AG09319 (cell line): ENCODE measurements around the gene PREX1.

Experiments used
- DNase-seq: peaks from one replicate; pipeline ENCODE4 v3.0.0-alpha.2; 2010; ENCODE audit warnings: low read depth; ENCODE audit errors: extremely low read depth
- TF ChIP-seq, protein P1 (sequence below): IDR thresholded peaks from 2 replicates; pipeline ENCODE4 v1.5.1; 2011; ENCODE audit warnings: low read depth, mild to moderate bottlenecking, inconsistent platforms, low read length, moderate library complexity

Gene PREX1

DNA sequence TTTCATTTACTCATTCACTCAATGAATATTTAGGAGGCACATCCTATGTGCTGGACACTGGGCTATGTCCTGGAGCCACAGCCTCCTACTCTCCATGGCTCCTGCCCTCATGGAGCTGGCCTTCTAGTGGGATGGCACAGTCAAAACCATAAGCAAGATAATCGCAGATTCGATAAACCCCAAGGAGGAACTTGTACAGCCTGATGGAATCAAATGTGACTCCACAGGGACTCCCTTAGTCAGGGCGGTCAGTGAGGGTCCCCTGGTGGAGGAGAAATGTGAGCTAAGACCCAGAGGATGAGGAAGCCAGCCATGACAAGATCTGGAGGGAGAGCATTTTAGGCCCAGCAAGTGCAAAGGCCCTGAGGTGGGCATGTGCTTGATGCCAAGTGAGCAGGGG lies 211.9 kb downstream of the PREX1 start:
- no peak for DNase-seq
- TF ChIP-seq, protein P1, sequence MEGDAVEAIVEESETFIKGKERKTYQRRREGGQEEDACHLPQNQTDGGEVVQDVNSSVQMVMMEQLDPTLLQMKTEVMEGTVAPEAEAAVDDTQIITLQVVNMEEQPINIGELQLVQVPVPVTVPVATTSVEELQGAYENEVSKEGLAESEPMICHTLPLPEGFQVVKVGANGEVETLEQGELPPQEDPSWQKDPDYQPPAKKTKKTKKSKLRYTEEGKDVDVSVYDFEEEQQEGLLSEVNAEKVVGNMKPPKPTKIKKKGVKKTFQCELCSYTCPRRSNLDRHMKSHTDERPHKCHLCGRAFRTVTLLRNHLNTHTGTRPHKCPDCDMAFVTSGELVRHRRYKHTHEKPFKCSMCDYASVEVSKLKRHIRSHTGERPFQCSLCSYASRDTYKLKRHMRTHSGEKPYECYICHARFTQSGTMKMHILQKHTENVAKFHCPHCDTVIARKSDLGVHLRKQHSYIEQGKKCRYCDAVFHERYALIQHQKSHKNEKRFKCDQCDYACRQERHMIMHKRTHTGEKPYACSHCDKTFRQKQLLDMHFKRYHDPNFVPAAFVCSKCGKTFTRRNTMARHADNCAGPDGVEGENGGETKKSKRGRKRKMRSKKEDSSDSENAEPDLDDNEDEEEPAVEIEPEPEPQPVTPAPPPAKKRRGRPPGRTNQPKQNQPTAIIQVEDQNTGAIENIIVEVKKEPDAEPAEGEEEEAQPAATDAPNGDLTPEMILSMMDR = no peak

- no peak for DNase-seq
- TF ChIP-seq, protein P1 = no peak
These were observed 213.1 kb downstream of the PREX1 start for GRCh38 chr20:48614593-48615274.

DNA sequence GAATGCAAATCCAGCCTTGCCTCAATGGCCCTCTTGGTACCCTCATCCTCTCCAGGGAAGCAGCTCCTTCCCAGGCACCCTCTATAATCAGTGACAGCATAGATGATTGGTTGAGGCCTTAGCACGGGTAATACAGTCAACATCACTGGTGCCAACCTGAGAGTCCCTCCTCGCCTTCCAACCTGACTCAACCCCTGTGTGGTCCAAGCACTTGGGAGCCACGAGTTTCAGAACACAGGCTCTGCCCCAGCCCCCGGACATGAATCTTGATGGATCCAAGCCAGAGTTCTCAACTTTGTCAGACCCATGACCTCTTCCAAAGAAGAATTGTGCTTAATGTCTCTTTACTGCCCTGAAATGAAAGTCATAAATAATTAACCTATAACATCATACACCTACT lies 213.9 kb downstream of the PREX1 start:
- no peak for DNase-seq
- TF ChIP-seq, protein P1 = no peak

DNA sequence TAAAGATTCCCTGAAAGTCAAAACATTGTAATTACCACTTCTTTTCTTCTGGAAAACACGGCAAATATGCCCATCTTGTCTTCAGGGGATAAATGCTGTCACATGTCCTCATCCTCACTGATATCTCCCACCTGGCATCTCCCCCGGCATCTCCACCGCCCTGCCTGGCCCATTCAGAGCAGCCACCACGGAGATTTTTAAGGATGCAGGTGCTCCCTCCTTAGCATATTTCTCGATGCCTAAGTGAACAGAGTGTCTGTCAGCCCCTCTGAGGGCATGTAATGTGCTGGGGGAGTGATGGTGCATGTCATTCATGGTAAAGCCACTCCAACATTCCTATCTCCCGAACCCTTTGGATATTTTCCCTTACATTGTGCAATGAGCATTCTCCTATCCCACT lies 215.5 kb downstream of the PREX1 start:
- TF ChIP-seq, protein P1 = no peak
- DNase-seq = no peak

GRCh38 chr20:48610996-48611395 lies 216.8 kb downstream of the PREX1 start:
- DNase-seq = no peak
- TF ChIP-seq, protein P1 = no peak

DNA sequence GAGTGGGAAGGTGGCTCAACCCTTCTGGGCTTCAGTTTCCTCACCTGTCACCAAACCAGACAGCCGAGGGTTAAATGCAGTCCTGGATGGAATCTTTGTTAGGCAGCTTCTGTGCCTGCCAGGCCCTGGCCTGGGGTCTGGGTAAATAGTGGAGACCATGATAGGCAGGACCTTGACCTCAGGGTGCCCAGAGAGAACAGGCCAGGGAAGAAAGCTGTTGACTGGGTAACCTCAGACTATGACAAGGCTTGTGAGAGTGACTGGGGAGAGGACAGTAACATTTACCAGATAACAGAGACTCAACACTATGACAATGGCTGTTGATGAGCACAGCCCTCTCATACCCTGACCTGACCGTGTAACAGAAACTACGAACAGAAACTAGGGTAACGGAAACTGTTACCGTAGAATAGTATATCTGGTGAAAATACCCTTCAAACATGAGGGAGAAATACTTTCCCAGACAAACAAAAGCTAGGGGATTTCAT lies 218.3 kb downstream of the PREX1 start:
- DNase-seq = no peak

GRCh38 chr20:48608756-48609155 lies 219.0 kb downstream of the PREX1 start:
- no peak for DNase-seq
- TF ChIP-seq, protein P1 = no peak

More for the DNA sequence above, 218.3 kb downstream of the PREX1 start:
- TF ChIP-seq, protein P1 = no peak
